Endothelial cell of umbilical vein (primary cell): ENCODE results near the gene FAM3C. TPM values are rescaled to one million over a fixed set of nuclear protein-coding genes. Genes with fewer than 3 reads are reported as not detected.

Experiments used
- BruUV-seq: library from RNA; stranded (reverse); fragments of 400-500 nt; replicated peaks from 2 replicates; lab custom pipeline; 2021; lab: Mats Ljungman, UMichigan
- CTCF ChIA-PET: fragments of 300-600, 350-600 bp; sonication (Branson Sonifier 250); formaldehyde crosslinking; loops from one replicate; lab custom pipeline; 2021; ENCODE audit warnings: antibody characterized with exemption, inconsistent platforms; lab: Charles Lee
- POLR2A ChIA-PET: fragments of 300-600, 350-600 bp; sonication (Branson Sonifier 250); formaldehyde crosslinking; loops from one replicate; lab custom pipeline; 2021; ENCODE audit warnings: antibody characterized with exemption, inconsistent platforms; lab: Charles Lee
- DNase-seq: peaks from one replicate; pipeline ENCODE4 v3.0.0-alpha.2; 2011; ENCODE audit warnings: low read depth, low spot score
- FAIRE-seq: peaks from 2 replicates; lab custom pipeline; 2011; peaks lifted over from hg19 to GRCh38; lab: Jason Lieb, UNC
- H2AFZ ChIP-seq: 2 replicates; pipeline ENCODE4 v1.6.0; 2012; ENCODE audit warnings: low read depth, low read length, control low read depth, inconsistent platforms
- H3K27ac ChIP-seq: 2 replicates; pipeline ENCODE4 v1.5.1; 2011; ENCODE audit warnings: low read depth, mild to moderate bottlenecking, control low read depth, low read length, moderate library complexity; ENCODE audit not compliant: insufficient read depth
- H3K27me3 ChIP-seq, 2 experiments: 2 replicates each; pipeline versions ENCODE4 v1.6.0 to v1.6.1; 2011; ENCODE audit warnings: low read length in 2 of 2, mixed read lengths in 1 of 2; ENCODE audit not compliant: control insufficient read depth in 2 of 2, insufficient read depth in 2 of 2
- H3K36me3 ChIP-seq, 2 experiments: 2 replicates in 1 of 2; 3 replicates in 1 of 2; pipeline ENCODE4 v1.5.1; 2011; ENCODE audit warnings: low read length in 2 of 2, mild to moderate bottlenecking in 1 of 2, moderate library complexity in 1 of 2; ENCODE audit not compliant: control insufficient read depth in 2 of 2, insufficient read depth in 2 of 2; ENCODE audit errors: extremely low read depth in 1 of 2
- H3K4me1 ChIP-seq: 3 replicates; pipeline ENCODE4 v1.5.1; 2011; ENCODE audit warnings: mild to moderate bottlenecking, low read length; ENCODE audit not compliant: control insufficient read depth, insufficient read depth; ENCODE audit errors: extremely low read depth
- H3K4me2 ChIP-seq: 2 replicates; pipeline ENCODE4 v1.6.1; 2011; ENCODE audit warnings: low read length, control low read depth, mixed read lengths; ENCODE audit not compliant: insufficient read depth
- H3K4me3 ChIP-seq, 3 experiments: fragments of 200-600 bp in 1 of 3; sonication (generic), shearing (Covaris generic) in 1 of 3; replicated peaks in 1 of 3; 2 replicates each; pipeline ENCODE4 v1.5.1; 2011 to 2016; ENCODE audit warnings: control low read depth in 3 of 3, low read length in 3 of 3, mild to moderate bottlenecking in 2 of 3, inconsistent platforms in 1 of 3, low read depth in 1 of 3, moderate library complexity in 1 of 3; ENCODE audit not compliant: insufficient read depth in 1 of 3
- H3K79me2 ChIP-seq: 2 replicates; pipeline ENCODE4 v1.6.0; 2012; ENCODE audit warnings: low read length, inconsistent platforms; ENCODE audit not compliant: control insufficient read depth, insufficient read depth
- H3K9ac ChIP-seq: replicated peaks from 2 replicates; pipeline ENCODE3; 2011; ENCODE audit warnings: low read length, control low read depth; ENCODE audit not compliant: insufficient read depth; ENCODE audit errors: extremely low read depth
- H3K9me1 ChIP-seq: replicated peaks from 3 replicates; pipeline ENCODE4 v1.6.0; 2011; ENCODE audit warnings: mild to moderate bottlenecking, low read length; ENCODE audit not compliant: control insufficient read depth, insufficient read depth; ENCODE audit errors: extremely low read depth
- H3K9me3 ChIP-seq: replicated peaks from 2 replicates; pipeline ENCODE4 v1.5.1; 2012; ENCODE audit warnings: low read length, inconsistent platforms; ENCODE audit not compliant: control insufficient read depth, insufficient read depth
- H4K20me1 ChIP-seq: replicated peaks from 2 replicates; pipeline ENCODE3; 2011; ENCODE audit warnings: mild to moderate bottlenecking, low read length; ENCODE audit not compliant: control insufficient read depth, insufficient read depth; ENCODE audit errors: extremely low read depth
- EZH2 ChIP-seq: IDR thresholded peaks from 2 replicates; pipeline ENCODE4 v1.6.1; 2012; ENCODE audit warnings: borderline replicate concordance, low read depth, mild to moderate bottlenecking, moderate library complexity, low read length, inconsistent platforms; ENCODE audit not compliant: severe bottlenecking
- FOS ChIP-seq: IDR thresholded peaks from 2 replicates; pipeline ENCODE4 v1.6.1; 2011; ENCODE audit warnings: mild to moderate bottlenecking, low read length, moderate library complexity, borderline replicate concordance; ENCODE audit not compliant: insufficient read depth
- GATA2 ChIP-seq: IDR thresholded peaks from 2 replicates; pipeline ENCODE4 v1.7.0; 2011; ENCODE audit warnings: low read depth, mild to moderate bottlenecking, moderate library complexity, mixed read lengths, low read length; ENCODE audit not compliant: insufficient read length, insufficient read depth
- JUN ChIP-seq: IDR thresholded peaks from 2 replicates; pipeline ENCODE4 v1.6.1; 2011; ENCODE audit warnings: borderline replicate concordance, low read depth; ENCODE audit not compliant: insufficient read length, insufficient read depth
- MYC ChIP-seq: IDR thresholded peaks from one replicate; pipeline ENCODE4 v1.6.1; 2011; ENCODE audit warnings: mild to moderate bottlenecking, low read depth, low read length
- POLR2A ChIP-seq: IDR thresholded peaks from 2 replicates; pipeline ENCODE4 v1.6.1; 2012; ENCODE audit warnings: low read depth, mild to moderate bottlenecking, control low read depth, low read length
- POLR2AphosphoS5 ChIP-seq: IDR thresholded peaks from 2 replicates; pipeline ENCODE4 v1.6.1; 2012; ENCODE audit warnings: low read depth, mild to moderate bottlenecking, control low read depth, low read length, moderate library complexity; ENCODE audit not compliant: insufficient read depth
- dilution Hi-C: fragments of 300-500 bp; cut with MboI; formaldehyde crosslinking; loops from one replicate; pipeline ENCODE4 v1.15.0; 2019; ENCODE audit warnings: low sequenced_read_pairs; ENCODE audit not compliant: extremely low pct_ligation_motif_present
- intact Hi-C: fragments of 100-400 bp; cut with micrococcal nuclease; formaldehyde crosslinking; loops from one replicate; pipeline ENCODE4 v1.10.0; 2022
- polyA plus RNA-seq, 4 experiments: library from polyadenylated mRNA; depleted of rRNA in 3 of 4; stranded (reverse) in 3 of 4; unstranded in 1 of 4; fragments of >200 nt; gene quantifications; 2 replicates each; pipeline versions ENCODE4 v1.2.1 to v1.2.3, GENCODE V29; 2011 to 2012; ENCODE audit warnings: missing spikeins in 1 of 4
- total RNA-seq: library from RNA; stranded (reverse); gene quantifications from 2 replicates; pipeline ENCODE4 v1.2.3, GENCODE V29; 2021
- TF ChIP-seq, protein P1 (sequence below): IDR thresholded peaks from 2 replicates; pipeline ENCODE4 v1.6.1; 2011; ENCODE audit not compliant: insufficient read depth, insufficient read length
- TF ChIP-seq, protein P2 (sequence below), 2 donors: IDR thresholded peaks; 1 replicate in 1 of 2; 2 replicates in 1 of 2; pipeline ENCODE4 v1.5.1; 2011; ENCODE audit warnings: low read length in 2 of 2, mild to moderate bottlenecking in 2 of 2, moderate library complexity in 2 of 2, control low read depth in 1 of 2, inconsistent platforms in 1 of 2, low read depth in 1 of 2; ENCODE audit not compliant: insufficient read depth in 1 of 2; ENCODE audit errors: extremely low read depth in 1 of 2

Gene FAM3C
- total and polyA plus RNA-seq, 2 donors (not counting 3 experiments of a cell fraction or from before 2014, with no cell fraction given), result 20.2 to 50.0 TPM

DNA sequence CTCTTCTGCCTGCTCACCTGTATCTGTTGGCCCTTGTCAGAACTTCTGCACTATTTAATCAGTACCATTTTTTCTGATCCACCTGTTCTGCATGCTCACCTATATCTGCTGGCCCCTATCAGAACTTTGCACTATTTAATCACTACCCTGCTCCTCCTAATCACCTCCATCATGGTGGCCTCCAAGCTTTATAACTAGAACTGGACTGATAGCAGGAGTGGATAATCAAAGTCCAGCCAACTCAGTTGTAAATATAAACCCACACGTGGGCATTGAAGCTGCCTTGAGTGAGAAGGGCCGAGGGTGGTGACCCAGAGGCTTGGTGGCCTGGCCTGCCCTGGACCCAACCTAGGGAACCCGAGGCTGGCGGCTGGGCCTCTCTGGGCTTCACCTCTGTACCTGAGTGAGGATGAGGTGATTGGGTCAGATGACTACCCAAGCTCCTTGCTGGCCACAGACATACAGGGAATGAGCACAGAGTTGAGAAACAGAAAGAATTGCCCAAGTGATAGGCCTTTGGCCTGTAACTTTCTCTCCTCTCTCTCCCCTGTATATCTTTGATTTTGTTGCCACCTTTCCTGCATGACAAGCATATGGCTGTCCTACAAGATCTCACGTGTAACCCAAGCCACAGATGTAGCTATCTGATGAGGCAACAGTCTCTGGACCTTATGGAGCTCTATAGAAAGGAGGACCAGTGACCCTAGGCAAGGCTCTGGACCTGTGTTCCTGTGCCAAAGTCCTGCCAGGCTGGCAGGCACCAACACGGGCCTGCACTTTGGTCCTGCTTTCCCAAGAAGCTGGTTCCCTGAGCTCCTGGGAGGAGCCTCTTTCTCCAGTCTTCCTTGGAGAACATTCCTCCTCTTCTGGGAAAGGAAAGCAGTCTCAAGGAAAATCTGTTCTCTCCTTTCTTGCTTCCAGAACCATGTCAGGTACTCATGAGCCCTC, 23.4 kb upstream of the FAM3C start:
- Histone ChIP-seq H3K27me3 (peaks cover 0 to 3% of the 10 kb centered on the region in 2 experiments), H3K9ac (no peak overlapping the region), H3K36me3 (no peaks in the 10 kb centered on the region), H3K4me3 (no peak overlapping the region), H3K79me2 (no peaks in the 10 kb centered on the region), H2AFZ (no peak overlapping the region), H3K4me2 (no peak overlapping the region), H3K9me1 (no peaks in the 10 kb centered on the region), H3K9me3 (no peaks in the 10 kb centered on the region), H4K20me1 (no peaks in the 10 kb centered on the region), H3K27ac (no peak overlapping the region), H3K4me1 (no peaks in the 10 kb centered on the region)
- DNase-seq (no peak), FAIRE-seq (no peak)
- dilution Hi-C loops, result no loop called here
- no TSS peak for BruUV-seq
- POLR2A ChIA-PET, result no interaction called here
- CTCF ChIA-PET, result interaction anchor here (1.1 to 2.5 kb wide), 4 partner anchors 13 to 575 kb away, joined by 4 to 10 read pairs (median 4); partner anchors contain the start of gene FAM3C
- intact Hi-C loops, result no loop called here
- TF ChIP-seq EZH2 (no peak), GATA2 (no peak), JUN (no peak), FOS (no peak), POLR2AphosphoS5 (no peak), POLR2A (no peak), MYC (no peak)
- TF ChIP-seq, protein P1, sequence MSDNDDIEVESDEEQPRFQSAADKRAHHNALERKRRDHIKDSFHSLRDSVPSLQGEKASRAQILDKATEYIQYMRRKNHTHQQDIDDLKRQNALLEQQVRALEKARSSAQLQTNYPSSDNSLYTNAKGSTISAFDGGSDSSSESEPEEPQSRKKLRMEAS, result no peak
- TF ChIP-seq, protein P2, sequence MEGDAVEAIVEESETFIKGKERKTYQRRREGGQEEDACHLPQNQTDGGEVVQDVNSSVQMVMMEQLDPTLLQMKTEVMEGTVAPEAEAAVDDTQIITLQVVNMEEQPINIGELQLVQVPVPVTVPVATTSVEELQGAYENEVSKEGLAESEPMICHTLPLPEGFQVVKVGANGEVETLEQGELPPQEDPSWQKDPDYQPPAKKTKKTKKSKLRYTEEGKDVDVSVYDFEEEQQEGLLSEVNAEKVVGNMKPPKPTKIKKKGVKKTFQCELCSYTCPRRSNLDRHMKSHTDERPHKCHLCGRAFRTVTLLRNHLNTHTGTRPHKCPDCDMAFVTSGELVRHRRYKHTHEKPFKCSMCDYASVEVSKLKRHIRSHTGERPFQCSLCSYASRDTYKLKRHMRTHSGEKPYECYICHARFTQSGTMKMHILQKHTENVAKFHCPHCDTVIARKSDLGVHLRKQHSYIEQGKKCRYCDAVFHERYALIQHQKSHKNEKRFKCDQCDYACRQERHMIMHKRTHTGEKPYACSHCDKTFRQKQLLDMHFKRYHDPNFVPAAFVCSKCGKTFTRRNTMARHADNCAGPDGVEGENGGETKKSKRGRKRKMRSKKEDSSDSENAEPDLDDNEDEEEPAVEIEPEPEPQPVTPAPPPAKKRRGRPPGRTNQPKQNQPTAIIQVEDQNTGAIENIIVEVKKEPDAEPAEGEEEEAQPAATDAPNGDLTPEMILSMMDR (IDR thresholded peaks at IDR 0.05; ENCODE audit: extremely low read depth in 1 of 2, insufficient read depth in 1 of 2, low read depth in 1 of 2, low read length in 2 of 2), result no peak
